NOMO-1 treated with dmso at 0.1 percent for 144 hours (cell line): ENCODE measurements around the gene CYRIA.

Experiments used
- DNase-seq: peaks from one replicate; lab custom pipeline; 2025; ENCODE audit not compliant: unreplicated experiment; lab: John Stamatoyannopoulos, UW

The CYRIA gene

DNA sequence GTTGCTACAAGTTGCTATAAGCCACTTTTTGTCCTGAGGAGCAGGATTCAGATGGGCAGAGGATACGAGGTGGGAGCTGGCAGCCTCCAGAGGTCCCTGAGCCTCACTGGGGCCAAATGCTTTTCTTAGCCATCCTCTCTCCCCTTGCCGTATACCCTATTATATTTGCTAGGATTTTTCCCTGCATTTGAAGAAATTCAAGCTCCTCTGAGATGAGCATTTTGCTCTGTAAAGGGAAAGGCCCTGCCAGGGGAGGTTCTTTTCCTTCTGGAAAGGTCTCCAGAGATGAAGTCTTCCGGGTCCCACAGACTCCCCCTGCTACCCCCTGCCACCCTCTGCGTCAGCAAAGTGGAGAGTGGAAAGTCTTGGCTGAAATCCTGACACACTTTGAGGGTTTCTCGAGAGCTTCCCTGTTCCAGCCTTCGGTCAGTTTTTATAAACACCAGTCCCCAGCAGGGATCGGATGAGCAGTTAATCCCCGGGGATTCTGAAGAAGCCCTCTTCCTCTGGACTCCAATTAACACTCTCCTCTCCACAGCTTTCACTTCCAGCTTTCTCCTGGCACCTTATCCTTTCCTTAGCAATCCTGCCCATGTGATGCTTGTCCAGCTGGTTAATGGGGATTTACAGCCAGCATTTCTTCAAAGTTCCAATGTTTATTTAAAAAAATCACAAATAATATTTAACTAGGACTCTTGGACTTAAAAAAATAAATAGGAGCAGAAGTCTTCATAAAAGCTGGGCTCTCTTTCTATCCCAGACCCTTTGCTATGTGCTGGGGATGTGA lies 13.1 kb downstream of the CYRIA start:
- no peak for DNase-seq

DNA sequence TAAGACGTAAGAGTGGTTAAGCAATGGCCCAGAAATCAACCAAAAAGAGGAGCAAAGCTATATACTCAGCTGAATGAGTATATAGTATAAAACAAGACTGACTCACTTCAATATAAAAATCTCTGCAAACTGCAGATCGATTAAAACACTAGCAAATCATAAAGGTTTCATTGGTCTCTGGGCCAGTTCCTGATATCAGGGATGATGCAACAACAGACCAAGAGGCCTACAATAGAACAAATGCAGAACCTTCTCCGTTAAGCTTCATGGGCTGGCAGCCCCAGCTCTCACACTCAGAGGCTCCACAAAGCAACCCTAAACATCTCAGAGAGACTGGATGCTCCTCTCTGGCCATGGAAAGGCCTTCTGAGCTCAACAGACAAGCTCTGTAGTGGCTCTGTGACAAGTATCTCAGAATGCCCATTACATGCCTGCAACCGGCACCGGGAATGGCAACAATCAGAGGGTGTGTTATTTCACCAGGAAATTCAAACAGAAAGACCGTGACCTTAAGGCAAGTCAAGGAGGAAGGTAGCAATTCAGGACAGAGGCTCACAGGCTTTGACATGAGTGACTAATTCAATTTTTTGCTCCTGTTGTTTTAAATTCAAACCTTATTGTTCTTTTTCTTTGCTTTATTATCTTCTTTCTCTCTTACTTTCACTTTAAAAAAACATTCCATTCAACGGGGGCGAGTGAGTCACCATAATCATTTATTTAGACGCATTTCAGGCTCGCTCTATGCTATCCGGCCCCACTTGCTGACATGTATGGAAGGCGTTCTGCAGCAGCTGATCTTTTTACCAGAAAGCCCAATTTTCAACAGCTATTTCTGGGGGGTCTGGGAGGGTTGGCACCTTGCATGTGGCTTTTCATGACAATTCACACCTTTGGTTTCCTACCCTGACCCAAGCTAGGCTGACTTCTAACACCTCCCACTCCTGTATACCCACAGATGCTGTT lies 15.1 kb downstream of the CYRIA start:
- peak; percentile 69 for DNase-seq

DNA sequence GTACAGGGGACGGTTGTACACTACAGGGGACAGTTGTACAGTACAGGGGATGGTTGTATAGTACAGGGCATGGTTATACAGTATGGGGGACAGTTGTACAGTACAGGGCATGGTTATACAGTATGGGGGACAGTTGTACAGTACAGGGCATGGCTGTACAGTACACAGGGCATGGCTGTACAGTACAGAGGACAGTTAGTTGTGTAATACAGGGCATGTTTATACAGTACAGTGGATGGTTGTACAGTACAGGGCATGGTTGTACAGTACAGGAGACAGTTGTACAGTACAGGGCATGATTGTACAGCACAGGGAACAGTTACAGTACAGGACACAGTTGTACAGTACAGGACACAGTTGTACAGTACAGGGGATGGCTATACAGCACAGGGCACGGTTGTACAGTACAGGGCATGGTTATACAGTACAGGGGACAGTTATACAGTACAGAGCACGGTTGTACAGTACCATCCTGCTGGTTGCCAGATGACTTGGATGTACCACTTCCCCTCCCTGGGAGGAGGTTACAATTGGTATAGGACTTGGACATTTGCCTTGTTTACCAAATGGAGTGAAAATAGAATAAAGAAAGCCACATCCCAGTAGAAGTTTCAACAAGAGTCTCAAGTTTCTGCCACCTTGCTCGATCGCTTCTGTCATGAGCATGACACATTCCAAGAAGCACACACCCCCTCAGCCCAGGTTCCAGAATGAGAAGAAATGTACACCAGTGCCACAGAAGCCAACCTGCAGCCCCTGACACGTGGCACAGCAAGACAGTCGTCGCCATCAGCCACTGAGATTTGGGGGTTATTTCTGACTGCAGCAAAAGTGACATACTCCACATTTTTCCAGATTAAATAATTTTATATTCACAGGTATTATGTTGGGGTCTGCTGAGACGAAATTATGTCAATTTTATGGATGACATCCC lies 16.0 kb downstream of the CYRIA start:
- DNase-seq: no peak

DNA sequence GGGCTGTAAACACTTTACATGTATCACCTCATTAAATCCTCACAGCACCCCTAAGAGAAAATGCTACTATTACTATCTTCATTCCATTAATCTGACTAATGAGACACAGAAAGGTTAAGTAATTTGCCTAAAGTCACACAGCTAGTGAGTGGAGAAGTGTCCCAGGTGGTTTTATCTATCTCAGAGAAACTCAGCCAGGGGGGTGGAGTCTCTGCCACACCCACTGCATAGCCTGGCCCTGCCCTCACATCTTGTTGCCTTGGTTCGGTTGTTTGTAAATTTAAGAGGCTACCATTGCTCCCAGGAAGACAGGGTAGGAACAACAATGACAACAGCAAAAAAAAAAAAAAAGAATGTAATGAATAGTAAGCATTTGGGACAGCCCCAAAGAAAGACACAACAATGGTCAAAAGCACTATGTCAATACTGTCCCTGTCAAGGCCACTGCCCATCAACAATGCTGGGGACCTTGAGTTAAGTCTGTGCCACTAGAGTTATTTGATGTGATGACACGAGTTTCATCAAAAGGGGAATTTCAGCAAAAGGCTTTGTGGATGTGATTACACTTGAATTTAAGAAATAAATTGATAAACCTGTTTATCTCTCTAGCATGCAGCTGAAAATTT lies 17.5 kb downstream of the CYRIA start:
- DNase-seq: no peak

DNA sequence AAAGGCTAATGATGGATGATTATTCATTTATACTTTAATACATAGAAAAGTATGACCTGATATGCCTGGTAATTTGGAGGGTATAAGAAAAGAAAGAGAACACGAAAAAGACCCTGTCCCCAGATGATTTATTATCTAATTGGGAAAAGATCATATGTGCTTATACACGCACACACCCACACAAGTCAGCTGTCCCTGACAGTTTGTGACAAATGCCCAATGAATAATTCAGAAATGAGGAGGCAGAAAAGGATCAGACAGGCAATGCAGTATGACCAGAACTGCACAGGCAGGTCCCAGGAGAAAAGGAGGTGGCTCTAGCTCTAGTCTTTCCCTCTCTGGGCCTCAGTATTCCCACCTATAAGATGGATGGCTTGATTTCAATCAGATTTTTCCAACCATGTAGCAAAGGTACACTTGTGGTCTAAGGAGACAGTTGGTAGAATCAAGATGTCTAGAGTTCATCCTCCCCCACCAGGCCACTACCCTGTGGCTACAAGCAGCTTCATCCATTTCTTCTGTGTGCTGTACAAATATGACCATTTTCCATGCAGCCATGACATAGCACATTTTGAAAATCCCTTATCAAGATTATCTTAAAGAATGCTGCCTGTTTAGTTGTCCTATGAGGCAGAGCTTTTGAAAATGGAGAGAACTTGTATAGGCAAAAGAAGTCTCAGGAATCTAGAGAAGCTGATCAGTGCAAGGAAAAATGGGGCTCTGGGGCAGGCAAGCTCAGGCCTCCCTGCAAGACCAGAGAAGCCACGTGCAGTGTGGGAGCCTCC lies 19.7 kb downstream of the CYRIA start:
- no peak for DNase-seq

DNA sequence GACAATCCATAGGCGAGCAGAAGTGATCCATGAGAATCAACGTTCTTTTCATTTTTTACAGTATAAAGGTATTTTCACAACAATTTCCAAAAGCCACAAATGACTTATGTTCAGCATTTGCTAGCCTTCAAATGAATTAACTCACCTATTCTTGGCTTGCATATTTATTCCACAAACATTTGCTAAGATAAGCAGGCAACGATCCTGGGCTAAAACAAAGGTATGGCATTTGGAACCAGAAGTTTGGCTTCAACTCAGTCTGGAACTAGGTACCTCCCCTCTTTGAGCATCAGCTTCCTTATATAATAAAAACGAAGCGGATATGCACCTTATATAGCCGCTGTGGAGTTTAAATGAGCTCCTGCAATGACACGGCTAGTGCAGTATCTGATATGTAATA lies 20.5 kb downstream of the CYRIA start:
- no peak for DNase-seq

DNA sequence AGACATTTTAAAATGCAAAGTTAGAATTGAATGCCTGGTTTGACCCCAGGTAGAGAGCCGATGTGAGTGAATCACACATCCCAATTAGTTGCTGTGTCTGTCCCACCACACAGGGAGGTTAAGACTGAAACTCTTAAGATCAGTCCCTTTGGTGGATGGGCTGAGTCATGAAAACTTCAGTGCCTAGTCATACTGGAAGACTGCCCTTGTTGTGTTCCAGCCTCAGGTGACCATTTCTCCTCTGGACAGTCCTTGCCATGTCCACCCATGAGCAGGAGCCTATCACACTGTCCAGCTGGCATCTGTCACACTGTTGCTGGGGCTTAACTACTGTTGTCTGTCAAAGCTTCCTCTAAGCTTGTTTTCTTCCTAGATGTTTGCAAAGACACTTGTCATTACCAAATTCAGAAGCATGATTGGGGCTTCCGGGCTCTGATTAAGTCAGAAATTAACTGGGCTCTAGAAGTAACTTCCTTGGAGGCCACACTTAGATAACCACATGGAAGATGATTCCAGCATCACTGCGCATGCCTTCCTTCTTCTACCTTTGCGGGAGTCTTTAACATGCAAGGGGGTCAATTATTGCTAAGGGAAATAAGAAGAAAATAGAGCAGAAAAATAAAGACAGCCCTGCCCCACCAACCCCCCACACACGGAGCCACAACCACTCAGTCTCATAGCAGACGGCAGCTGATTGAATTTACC lies 21.3 kb downstream of the CYRIA start:
- no peak for DNase-seq

DNA sequence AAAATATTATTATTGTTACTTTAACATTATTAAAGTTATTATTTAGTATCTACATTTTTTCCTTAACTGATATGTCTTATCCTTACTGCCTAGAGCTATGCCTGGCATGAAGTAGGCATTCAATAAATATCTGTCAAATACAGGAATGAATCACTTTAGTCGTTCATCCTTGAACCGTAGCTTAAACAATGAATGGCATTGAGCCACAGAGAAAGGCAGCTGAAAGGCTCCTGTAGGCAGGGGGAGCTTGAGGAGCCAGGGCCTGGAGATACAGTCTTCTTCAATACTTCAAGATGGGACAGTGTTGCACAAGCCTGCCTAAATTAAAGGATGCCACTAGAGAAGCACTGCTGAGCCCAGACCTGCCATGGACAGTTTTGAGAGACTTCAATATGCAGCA lies 22.5 kb downstream of the CYRIA start:
- no peak for DNase-seq

DNA sequence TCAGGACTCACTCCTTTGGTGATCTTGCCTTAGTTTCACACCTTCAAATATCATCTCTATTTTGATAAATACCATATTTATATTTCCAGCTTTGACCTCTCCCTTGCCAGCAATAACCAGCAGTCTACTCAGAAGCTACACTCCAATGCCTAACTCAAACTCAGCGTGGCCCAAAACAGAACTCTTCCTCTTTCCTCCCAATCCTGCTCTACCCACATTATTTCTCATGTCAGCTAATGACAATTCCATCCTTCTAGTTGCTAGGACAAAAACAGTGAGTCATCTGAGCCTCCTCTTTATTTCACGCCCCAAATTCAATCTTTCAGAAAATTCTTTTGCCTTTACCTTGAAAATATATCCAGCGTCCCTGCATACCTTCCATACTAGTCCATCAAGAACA lies 23.5 kb downstream of the CYRIA start:
- no peak for DNase-seq

DNA sequence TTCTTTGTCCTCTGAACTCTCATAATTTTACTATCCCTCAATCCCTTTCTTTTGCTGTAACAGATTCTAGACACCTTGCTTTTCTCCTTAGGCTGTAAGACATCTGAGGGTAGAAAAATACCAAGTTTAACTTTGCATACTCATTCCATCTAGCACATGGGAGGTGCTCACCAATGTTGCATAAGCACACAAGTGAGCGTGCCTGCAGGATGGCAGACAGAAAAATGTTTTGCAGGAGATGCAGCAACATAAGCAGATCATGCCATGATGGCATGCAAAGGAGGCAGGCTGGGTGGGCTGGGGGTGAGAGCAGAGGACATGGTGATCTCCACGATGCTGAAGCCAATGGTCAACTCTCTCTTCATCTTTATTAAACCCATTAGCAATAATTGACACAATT lies 24.1 kb downstream of the CYRIA start:
- no peak for DNase-seq

DNA sequence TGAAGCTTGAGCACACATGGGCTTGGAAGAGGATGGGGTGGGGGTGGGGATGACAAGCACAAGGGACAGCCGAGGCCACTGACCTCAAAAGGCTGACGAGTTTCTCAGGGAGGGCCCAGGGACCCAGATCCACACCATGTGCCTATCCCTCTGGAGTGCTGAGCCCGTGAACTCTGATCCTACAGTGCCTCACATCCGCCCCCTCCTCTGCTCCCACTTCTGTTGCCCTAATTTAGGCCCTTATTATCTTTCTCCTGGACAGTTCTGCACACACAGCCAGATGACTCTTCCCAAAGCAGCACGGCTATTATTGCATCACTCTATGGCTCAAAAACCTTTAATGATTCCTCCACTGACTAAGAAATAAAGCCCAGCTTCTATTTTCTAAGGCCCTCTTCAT lies 24.8 kb downstream of the CYRIA start:
- no peak for DNase-seq

DNA sequence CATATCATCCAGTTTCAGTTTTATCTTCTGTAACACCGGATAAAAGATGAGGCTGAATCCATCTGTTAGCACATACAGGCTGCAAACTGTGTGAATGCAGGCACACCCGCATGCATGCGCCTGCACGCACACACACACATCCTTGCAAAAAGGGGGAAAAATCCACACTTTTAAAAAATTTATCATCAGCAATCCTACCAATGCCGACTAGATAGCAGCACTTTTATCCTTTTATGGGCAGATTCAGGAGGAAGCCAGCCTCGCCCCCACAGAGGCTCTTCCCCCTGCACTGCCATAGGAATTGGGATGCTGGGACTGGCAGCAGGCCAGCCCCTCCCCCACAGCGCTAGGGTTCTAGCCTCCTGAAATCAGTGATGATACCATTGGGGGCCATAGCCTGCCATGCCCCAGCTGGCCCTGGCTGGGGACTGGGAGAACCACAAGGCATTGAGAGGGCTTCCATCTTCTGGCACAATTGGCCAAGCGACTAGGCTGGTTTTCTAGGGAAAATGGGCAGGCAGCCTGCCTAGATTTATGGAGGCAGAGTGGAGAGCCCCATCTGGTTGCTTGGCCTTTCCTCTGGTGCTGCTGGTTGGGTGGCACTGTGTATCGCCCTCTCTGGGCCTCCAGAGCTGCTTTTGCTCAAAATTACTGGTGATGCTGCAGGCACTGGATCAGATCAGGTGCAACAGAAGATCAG lies 25.5 kb downstream of the CYRIA start:
- no peak for DNase-seq

DNA sequence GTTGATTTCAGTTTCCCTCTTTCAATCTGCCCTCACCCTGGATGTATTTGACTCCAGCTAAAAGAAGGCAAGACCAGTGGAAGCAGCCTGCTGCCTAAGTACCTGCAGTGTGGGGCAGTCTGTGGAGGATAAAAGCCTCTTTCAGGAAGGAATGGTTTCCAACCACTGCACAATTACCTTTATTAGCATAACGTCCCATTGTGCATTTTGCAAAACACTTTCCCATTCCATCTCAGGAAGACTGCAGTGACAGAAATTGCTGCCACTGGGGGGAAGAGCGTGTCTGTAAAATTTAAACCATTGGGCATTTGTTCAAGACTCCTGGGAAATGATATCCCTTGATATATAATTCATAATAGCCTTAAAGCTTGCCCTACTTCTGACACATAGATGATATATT lies 26.2 kb downstream of the CYRIA start:
- DNase-seq: no peak

DNA sequence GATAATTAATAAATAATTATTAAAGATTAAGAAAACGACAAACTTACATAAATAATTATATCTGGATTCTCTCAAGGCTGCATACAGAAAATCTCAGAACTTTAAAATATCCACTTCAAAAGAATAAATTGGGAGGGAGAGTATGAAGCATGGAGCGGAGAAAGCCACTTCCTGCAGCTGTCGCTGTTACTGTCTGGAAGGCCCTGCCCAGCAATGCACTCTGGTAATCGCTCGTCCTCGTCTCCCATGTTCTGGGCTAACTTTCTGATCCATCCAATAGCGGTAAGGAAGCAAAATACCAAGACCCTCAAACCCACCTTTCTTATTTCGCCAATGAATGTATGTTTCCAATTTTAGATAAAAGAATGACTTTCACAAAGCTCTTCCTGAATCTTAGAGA lies 26.7 kb downstream of the CYRIA start:
- no peak for DNase-seq

DNA sequence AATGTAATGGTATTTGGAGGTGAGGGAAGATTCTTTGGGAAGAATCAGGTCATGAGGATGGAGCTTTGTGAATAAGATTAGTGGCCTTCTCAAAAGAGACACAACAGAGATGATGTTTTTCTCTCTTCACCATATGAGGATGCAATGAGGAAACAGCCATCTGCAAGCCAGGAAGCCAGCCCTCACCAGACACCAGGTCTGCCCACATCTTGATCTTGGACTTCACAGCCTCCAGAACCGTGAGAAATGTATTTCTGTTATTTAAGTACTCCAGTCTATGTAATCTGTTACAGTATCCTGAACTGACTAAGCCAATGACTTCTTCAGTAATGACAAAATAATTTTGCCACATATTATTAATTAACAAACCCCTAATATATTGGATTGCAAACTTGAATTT lies 28.3 kb downstream of the CYRIA start:
- DNase-seq: no peak

DNA sequence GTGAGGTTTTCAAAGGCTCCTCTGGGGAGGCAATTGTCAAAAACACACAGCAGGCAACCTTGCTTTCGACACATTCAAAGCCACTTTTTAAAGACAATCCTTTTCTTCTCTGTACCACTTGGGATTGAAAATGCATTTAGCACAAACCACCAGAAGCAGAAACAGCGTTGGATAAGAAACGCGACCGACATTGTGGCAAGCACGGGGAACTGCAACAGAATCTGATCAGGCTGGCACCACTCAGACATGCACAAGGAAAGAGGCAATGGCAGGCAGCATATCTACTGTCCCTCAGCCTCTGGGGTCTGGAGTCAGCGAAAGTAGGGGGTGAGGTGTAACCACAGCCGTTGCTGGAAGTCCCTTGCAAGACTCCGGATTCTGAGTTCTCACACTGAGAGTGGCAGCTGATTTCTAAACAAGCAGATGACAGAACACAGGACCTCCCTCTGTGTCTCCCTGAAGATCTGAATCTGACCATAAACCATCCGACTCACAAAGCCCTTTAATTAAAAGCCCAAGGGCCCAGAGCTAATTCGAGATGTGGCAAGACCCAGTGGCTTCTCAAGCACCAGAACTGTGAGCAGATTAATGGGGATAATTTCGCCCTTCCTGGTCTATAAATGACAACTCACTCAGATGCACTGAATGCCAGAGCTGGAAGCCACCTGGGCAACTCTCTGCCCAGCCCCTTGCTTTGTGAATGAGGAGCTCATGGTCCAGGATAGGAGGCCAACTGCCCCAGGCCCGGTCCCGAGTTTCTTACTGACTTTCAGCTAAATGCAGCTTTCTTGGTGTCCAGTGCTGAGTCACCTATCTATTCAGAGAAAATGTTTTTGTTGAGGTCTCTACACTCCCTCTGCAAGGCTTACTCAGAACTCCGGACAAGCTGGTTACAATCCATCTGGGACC lies 29.6 kb downstream of the CYRIA start:
- DNase-seq: peak; percentile 78

DNA sequence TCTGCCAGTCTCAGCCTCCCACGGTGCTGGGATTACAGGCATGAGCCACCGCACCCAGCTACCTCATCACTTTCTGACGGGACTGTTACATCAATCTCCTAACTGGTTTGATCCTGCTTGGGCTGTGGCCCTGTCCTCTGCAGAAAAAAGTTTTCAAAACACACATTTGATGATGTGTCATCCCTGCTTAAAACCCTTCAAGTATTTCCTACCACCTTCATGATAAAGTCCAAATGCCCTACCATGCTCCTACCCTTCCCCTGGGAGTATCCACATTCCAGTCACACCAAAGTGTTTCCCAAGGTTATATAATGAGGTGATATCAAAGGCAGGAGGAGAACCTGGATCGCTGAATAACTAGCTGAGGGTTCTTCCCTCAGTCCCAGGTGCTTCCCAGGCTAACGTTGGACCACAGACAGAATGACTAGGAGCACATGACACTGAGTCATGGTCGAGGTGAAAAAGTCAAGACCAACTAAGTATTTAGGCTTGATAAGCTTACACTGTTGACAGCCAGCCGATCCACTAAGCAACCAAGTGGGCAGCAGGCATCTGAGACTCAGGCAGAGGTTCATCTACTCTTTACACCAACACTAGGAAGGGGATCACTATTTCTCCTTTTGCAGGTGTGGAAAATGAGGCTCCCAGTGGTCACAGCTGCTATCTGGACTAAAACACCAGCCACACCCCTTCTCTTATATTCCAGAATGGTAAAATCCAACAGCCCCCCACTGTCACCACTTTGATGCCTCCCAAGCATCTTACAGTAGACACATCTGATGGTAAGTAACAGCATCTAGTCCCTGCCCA lies 31.8 kb downstream of the CYRIA start:
- DNase-seq: no peak
